Endothelial cell of umbilical vein (primary cell): ENCODE results near the gene TYROBP. TPM values are rescaled to one million over a fixed set of nuclear protein-coding genes. Genes with fewer than 3 reads are reported as not detected.

ENCODE experiments used
- BruUV-seq: library from RNA; stranded (reverse); fragments of 400-500 nt; replicated peaks from 2 replicates; lab custom pipeline; 2021; lab: Mats Ljungman, UMichigan
- CTCF ChIA-PET: fragments of 300-600, 350-600 bp; sonication (Branson Sonifier 250); formaldehyde crosslinking; loops from one replicate; lab custom pipeline; 2021; ENCODE audit warnings: antibody characterized with exemption, inconsistent platforms; lab: Charles Lee
- POLR2A ChIA-PET: fragments of 300-600, 350-600 bp; sonication (Branson Sonifier 250); formaldehyde crosslinking; loops from one replicate; lab custom pipeline; 2021; ENCODE audit warnings: antibody characterized with exemption, inconsistent platforms; lab: Charles Lee
- DNase-seq: peaks from one replicate; pipeline ENCODE4 v3.0.0-alpha.2; 2011; ENCODE audit warnings: low read depth, low spot score
- FAIRE-seq: peaks from 2 replicates; lab custom pipeline; 2011; peaks lifted over from hg19 to GRCh38; lab: Jason Lieb, UNC
- H2AFZ ChIP-seq: 2 replicates; pipeline ENCODE4 v1.6.0; 2012; ENCODE audit warnings: low read depth, low read length, control low read depth, inconsistent platforms
- H3K27ac ChIP-seq: 2 replicates; pipeline ENCODE4 v1.5.1; 2011; ENCODE audit warnings: low read depth, mild to moderate bottlenecking, control low read depth, low read length, moderate library complexity; ENCODE audit not compliant: insufficient read depth
- H3K27me3 ChIP-seq, 2 experiments: 2 replicates each; pipeline versions ENCODE4 v1.6.0 to v1.6.1; 2011; ENCODE audit warnings: low read length in 2 of 2, mixed read lengths in 1 of 2; ENCODE audit not compliant: control insufficient read depth in 2 of 2, insufficient read depth in 2 of 2
- H3K36me3 ChIP-seq, 2 experiments: 2 replicates in 1 of 2; 3 replicates in 1 of 2; pipeline ENCODE4 v1.5.1; 2011; ENCODE audit warnings: low read length in 2 of 2, mild to moderate bottlenecking in 1 of 2, moderate library complexity in 1 of 2; ENCODE audit not compliant: control insufficient read depth in 2 of 2, insufficient read depth in 2 of 2; ENCODE audit errors: extremely low read depth in 1 of 2
- H3K4me1 ChIP-seq: 3 replicates; pipeline ENCODE4 v1.5.1; 2011; ENCODE audit warnings: mild to moderate bottlenecking, low read length; ENCODE audit not compliant: control insufficient read depth, insufficient read depth; ENCODE audit errors: extremely low read depth
- H3K4me2 ChIP-seq: 2 replicates; pipeline ENCODE4 v1.6.1; 2011; ENCODE audit warnings: low read length, control low read depth, mixed read lengths; ENCODE audit not compliant: insufficient read depth
- H3K4me3 ChIP-seq, 3 experiments: fragments of 200-600 bp in 1 of 3; sonication (generic), shearing (Covaris generic) in 1 of 3; replicated peaks in 1 of 3; 2 replicates each; pipeline ENCODE4 v1.5.1; 2011 to 2016; ENCODE audit warnings: control low read depth in 3 of 3, low read length in 3 of 3, mild to moderate bottlenecking in 2 of 3, inconsistent platforms in 1 of 3, low read depth in 1 of 3, moderate library complexity in 1 of 3; ENCODE audit not compliant: insufficient read depth in 1 of 3
- H3K79me2 ChIP-seq: 2 replicates; pipeline ENCODE4 v1.6.0; 2012; ENCODE audit warnings: low read length, inconsistent platforms; ENCODE audit not compliant: control insufficient read depth, insufficient read depth
- H3K9ac ChIP-seq: replicated peaks from 2 replicates; pipeline ENCODE3; 2011; ENCODE audit warnings: low read length, control low read depth; ENCODE audit not compliant: insufficient read depth; ENCODE audit errors: extremely low read depth
- H3K9me1 ChIP-seq: replicated peaks from 3 replicates; pipeline ENCODE4 v1.6.0; 2011; ENCODE audit warnings: mild to moderate bottlenecking, low read length; ENCODE audit not compliant: control insufficient read depth, insufficient read depth; ENCODE audit errors: extremely low read depth
- H3K9me3 ChIP-seq: replicated peaks from 2 replicates; pipeline ENCODE4 v1.5.1; 2012; ENCODE audit warnings: low read length, inconsistent platforms; ENCODE audit not compliant: control insufficient read depth, insufficient read depth
- H4K20me1 ChIP-seq: replicated peaks from 2 replicates; pipeline ENCODE3; 2011; ENCODE audit warnings: mild to moderate bottlenecking, low read length; ENCODE audit not compliant: control insufficient read depth, insufficient read depth; ENCODE audit errors: extremely low read depth
- CTCF ChIP-seq, 2 donors: IDR thresholded peaks; 1 replicate in 1 of 2; 2 replicates in 1 of 2; pipeline ENCODE4 v1.5.1; 2011; ENCODE audit warnings: low read length in 2 of 2, mild to moderate bottlenecking in 2 of 2, moderate library complexity in 2 of 2, control low read depth in 1 of 2, inconsistent platforms in 1 of 2, low read depth in 1 of 2; ENCODE audit not compliant: insufficient read depth in 1 of 2; ENCODE audit errors: extremely low read depth in 1 of 2
- FOS ChIP-seq: IDR thresholded peaks from 2 replicates; pipeline ENCODE4 v1.6.1; 2011; ENCODE audit warnings: mild to moderate bottlenecking, low read length, moderate library complexity, borderline replicate concordance; ENCODE audit not compliant: insufficient read depth
- GATA2 ChIP-seq: IDR thresholded peaks from 2 replicates; pipeline ENCODE4 v1.7.0; 2011; ENCODE audit warnings: low read depth, mild to moderate bottlenecking, moderate library complexity, mixed read lengths, low read length; ENCODE audit not compliant: insufficient read length, insufficient read depth
- dilution Hi-C: fragments of 300-500 bp; cut with MboI; formaldehyde crosslinking; loops from one replicate; pipeline ENCODE4 v1.15.0; 2019; ENCODE audit warnings: low sequenced_read_pairs; ENCODE audit not compliant: extremely low pct_ligation_motif_present
- intact Hi-C: fragments of 100-400 bp; cut with micrococcal nuclease; formaldehyde crosslinking; loops from one replicate; pipeline ENCODE4 v1.10.0; 2022
- polyA plus RNA-seq, 4 experiments: library from polyadenylated mRNA; depleted of rRNA in 3 of 4; stranded (reverse) in 3 of 4; unstranded in 1 of 4; fragments of >200 nt; gene quantifications; 2 replicates each; pipeline versions ENCODE4 v1.2.1 to v1.2.3, GENCODE V29; 2011 to 2012; ENCODE audit warnings: missing spikeins in 1 of 4
- total RNA-seq: library from RNA; stranded (reverse); gene quantifications from 2 replicates; pipeline ENCODE4 v1.2.3, GENCODE V29; 2021

Gene TYROBP
- total and polyA plus RNA-seq, 2 donors (not counting 3 experiments of a cell fraction or from before 2014, with no cell fraction given), result not detected

- peaks cover 2% of the 10 kb centered on the region for H3K79me2 ChIP-seq
- intact Hi-C loops (no loop called here), dilution Hi-C loops (no loop called here)
- H2AFZ ChIP-seq, result peak within 1 kb of the TSS; percentile 80
- H3K4me2 ChIP-seq, result no peak within 1 kb of the TSS
- ChIA-PET CTCF (no interaction called here), POLR2A (no interaction called here)
- no peak for TF ChIP-seq FOS
- H4K20me1 ChIP-seq, result no peaks in the 10 kb centered on the region
- H3K36me3 ChIP-seq, result peaks cover 0 to under 1% of the 10 kb centered on the region in 2 experiments
- H3K27me3 ChIP-seq, result peaks cover 0 to 6% of the 10 kb centered on the region in 2 experiments
- DNase-seq (no peak), FAIRE-seq (no peak)
- BruUV-seq, result no TSS peak
- no peaks in the 10 kb centered on the region for H3K9me3 ChIP-seq
- no peak within 1 kb of the TSS for H3K9ac ChIP-seq
- no peak within 1 kb of the TSS for H3K4me3 ChIP-seq
- peaks cover 16% of the 10 kb centered on the region for H3K4me1 ChIP-seq
- no peaks in the 10 kb centered on the region for H3K9me1 ChIP-seq
- no peak within 1 kb of the TSS for H3K27ac ChIP-seq
These were observed 6.0 kb downstream of the TYROBP start, which contains the start of gene HCST for GRCh38 chr19:35901854-35902661. TSS of gene HCST (plus strand) at chr19:35902529. CDS start at chr19:35902594, 65 bp downstream.

GRCh38 chr19:35901055-35901644, 6.9 kb downstream of the TYROBP start:
- peaks cover 0 to 3% of the 10 kb centered on the region in 2 experiments for H3K36me3 ChIP-seq
- no peaks in the 10 kb centered on the region for H4K20me1 ChIP-seq
- H3K4me3 ChIP-seq, result no peak overlapping the region
- H3K9me3 ChIP-seq, result no peaks in the 10 kb centered on the region
- no peak overlapping the region for H3K9ac ChIP-seq
- H3K27ac ChIP-seq, result no peak overlapping the region
- BruUV-seq, result no TSS peak
- intact Hi-C loops (no loop called here), dilution Hi-C loops (no loop called here)
- H3K9me1 ChIP-seq, result no peaks in the 10 kb centered on the region
- FAIRE-seq, result no peak
- H2AFZ ChIP-seq, result peak overlapping the region; percentile 64
- peaks cover 2% of the 10 kb centered on the region for H3K79me2 ChIP-seq
- peaks cover 16% of the 10 kb centered on the region for H3K4me1 ChIP-seq
- ChIA-PET CTCF (interaction anchor here (1.4 kb wide), 1 partner anchor 20 kb away, joined by 3 read pairs; no protein-coding TSS in a partner anchor), POLR2A (no interaction called here)
- TF ChIP-seq CTCF (IDR thresholded peaks at IDR 0.05; ENCODE audit: extremely low read depth in 1 of 2, insufficient read depth in 1 of 2, low read depth in 1 of 2, low read length in 2 of 2) (no peak), GATA2 (no peak)
- H3K4me2 ChIP-seq, result no peak overlapping the region
- DNase-seq, result no peak
- H3K27me3 ChIP-seq, result peaks cover 0 to 6% of the 10 kb centered on the region in 2 experiments
